Measurements from ENCODE around the gene CTSK.
"Not testable (repeated sequence)": the region's sequence is repeated elsewhere in the genome, so short reads cannot be mapped to it uniquely, and the experiment has no call there.

- not testable (repeated sequence) for TF ChIP-seq CTCF (conservative IDR thresholded peaks at IDR 0.05; ENCODE audit: low read length); EZH2phosphoT487 (IDR thresholded peaks at IDR 0.05; ENCODE audit: borderline replicate concordance, low read depth, low read length)
Observed at GRCh38 chr1:150767704-150768103, 40.4 kb downstream of the CTSK start.

Measured in OCI-LY7 (cell line).